SK-N-SH (cell line): ENCODE measurements around the gene MOB1B.

Experiments
- TF ChIP-seq, protein P1 (sequence below): fragments of 200-600 bp; sonication (generic); IDR thresholded peaks from 2 replicates; pipeline ENCODE4 v1.6.1; 2017; ENCODE audit warnings: antibody characterized with exemption, mild to moderate bottlenecking, moderate library complexity
- TF ChIP-seq, protein P2 (sequence below): IDR thresholded peaks from 2 replicates; pipeline ENCODE4; 2012

DNA sequence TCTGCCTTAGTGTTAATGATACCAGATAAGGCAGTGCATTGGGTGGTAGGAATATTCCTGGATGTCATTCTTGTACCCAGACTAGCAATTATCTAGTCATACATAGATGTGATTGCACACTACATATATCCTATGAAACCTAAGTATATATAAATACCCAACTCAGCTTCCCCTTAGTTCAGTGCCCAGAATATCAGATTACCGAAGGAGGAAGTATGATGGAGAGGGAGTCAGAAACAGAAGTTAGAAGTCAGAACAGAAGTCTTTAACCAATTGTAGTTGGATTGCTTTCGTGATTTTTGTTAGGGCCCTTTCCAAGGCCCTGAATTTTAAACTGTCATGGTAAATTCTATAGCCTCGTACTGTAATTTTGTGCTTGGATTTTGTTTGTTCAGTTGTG is 42.9 kb downstream of the MOB1B start:
- TF ChIP-seq, protein P1, sequence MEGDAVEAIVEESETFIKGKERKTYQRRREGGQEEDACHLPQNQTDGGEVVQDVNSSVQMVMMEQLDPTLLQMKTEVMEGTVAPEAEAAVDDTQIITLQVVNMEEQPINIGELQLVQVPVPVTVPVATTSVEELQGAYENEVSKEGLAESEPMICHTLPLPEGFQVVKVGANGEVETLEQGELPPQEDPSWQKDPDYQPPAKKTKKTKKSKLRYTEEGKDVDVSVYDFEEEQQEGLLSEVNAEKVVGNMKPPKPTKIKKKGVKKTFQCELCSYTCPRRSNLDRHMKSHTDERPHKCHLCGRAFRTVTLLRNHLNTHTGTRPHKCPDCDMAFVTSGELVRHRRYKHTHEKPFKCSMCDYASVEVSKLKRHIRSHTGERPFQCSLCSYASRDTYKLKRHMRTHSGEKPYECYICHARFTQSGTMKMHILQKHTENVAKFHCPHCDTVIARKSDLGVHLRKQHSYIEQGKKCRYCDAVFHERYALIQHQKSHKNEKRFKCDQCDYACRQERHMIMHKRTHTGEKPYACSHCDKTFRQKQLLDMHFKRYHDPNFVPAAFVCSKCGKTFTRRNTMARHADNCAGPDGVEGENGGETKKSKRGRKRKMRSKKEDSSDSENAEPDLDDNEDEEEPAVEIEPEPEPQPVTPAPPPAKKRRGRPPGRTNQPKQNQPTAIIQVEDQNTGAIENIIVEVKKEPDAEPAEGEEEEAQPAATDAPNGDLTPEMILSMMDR = no peak
- TF ChIP-seq, protein P2, sequence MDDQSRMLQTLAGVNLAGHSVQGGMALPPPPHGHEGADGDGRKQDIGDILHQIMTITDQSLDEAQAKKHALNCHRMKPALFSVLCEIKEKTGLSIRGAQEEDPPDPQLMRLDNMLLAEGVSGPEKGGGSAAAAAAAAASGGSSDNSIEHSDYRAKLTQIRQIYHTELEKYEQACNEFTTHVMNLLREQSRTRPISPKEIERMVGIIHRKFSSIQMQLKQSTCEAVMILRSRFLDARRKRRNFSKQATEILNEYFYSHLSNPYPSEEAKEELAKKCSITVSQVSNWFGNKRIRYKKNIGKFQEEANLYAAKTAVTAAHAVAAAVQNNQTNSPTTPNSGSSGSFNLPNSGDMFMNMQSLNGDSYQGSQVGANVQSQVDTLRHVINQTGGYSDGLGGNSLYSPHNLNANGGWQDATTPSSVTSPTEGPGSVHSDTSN = no peak
